Esophagus muscularis mucosa (tissue), 4 donors: ENCODE data around the gene SLCO3A1.

Experiments used
- CTCF ChIP-seq, 3 experiments: fragments of 200-600 bp in 2 of 3; fragments of 450-650 bp in 1 of 3; sonication (generic) in 2 of 3; IDR thresholded peaks; one replicate each; pipeline ENCODE4 v1.5.1; 2017 to 2019; ENCODE audit warnings: antibody characterized with exemption in 3 of 3, mild to moderate bottlenecking in 2 of 3, moderate library complexity in 1 of 3
- EP300 ChIP-seq: sonication (generic); formaldehyde crosslinking; IDR thresholded peaks from one replicate; pipeline ENCODE4 v1.6.1; 2017; ENCODE audit warnings: antibody characterized with exemption
- POLR2A ChIP-seq: fragments of 450-650 bp; IDR thresholded peaks from one replicate; pipeline ENCODE4 v1.6.1; 2017; ENCODE audit warnings: antibody characterized with exemption, moderate library complexity, mild to moderate bottlenecking, low read depth
- POLR2AphosphoS5 ChIP-seq, 2 donors: sonication (generic); formaldehyde crosslinking; IDR thresholded peaks; one replicate each; pipeline ENCODE4 v1.6.1; 2017; ENCODE audit warnings: antibody characterized with exemption in 2 of 2

- TF ChIP-seq CTCF (IDR thresholded peaks at IDR 0.05): no peak
- no peak for TF ChIP-seq POLR2A
- TF ChIP-seq EP300: no peak
- TF ChIP-seq POLR2AphosphoS5 (IDR thresholded peaks at IDR 0.05): no peak
These were observed 8.6 kb upstream of the SLCO3A1 start for GRCh38 chr15:91844928-91845327.
